OCI-LY7 (cell line): ENCODE measurements around the gene ANKS1B. TPM values are rescaled to one million over a fixed set of nuclear protein-coding genes. Genes with fewer than 3 reads are reported as not detected.

ENCODE experiments used
- BruUV-seq: library from RNA; stranded (reverse); fragments of 400-500 nt; replicated peaks from 2 replicates; lab custom pipeline; 2021; lab: Mats Ljungman, UMichigan
- CTCF ChIA-PET: fragments of 300-600 bp; sonication (Branson Sonifier 250); formaldehyde crosslinking; loops from one replicate; lab custom pipeline; 2022; ENCODE audit warnings: antibody characterized with exemption; ENCODE audit not compliant: unreplicated experiment; lab: Charles Lee
- POLR2A ChIA-PET: fragments of 300-600 bp; sonication (Branson Sonifier 250); formaldehyde crosslinking; loops from one replicate; lab custom pipeline; 2022; ENCODE audit warnings: antibody characterized with exemption; lab: Charles Lee
- DNase-seq: peaks from one replicate; pipeline ENCODE4 v3.0.0-alpha.2; 2015; ENCODE audit warnings: low spot score
- H2AFZ ChIP-seq: fragments of 200-600 bp; sonication (generic), shearing (Covaris generic); 2 replicates; pipeline ENCODE4 v1.6.1; 2014; ENCODE audit warnings: mild to moderate bottlenecking, antibody characterized with exemption, low read length, moderate library complexity
- H3K27ac ChIP-seq: fragments of 200-600 bp; sonication (generic); 2 replicates; pipeline ENCODE4 v1.5.1; 2014; ENCODE audit warnings: mixed run types, low read depth, mild to moderate bottlenecking, moderate library complexity, low read length, inconsistent platforms; ENCODE audit not compliant: poor library complexity, severe bottlenecking
- H3K36me3 ChIP-seq: fragments of 200-600 bp; sonication (generic); 2 replicates; pipeline ENCODE4 v1.6.1; 2014; ENCODE audit warnings: mild to moderate bottlenecking, antibody characterized with exemption, low read length, moderate library complexity, mixed read lengths; ENCODE audit not compliant: insufficient read depth
- H3K4me1 ChIP-seq: fragments of 200-600 bp; sonication (generic); 2 replicates; pipeline ENCODE4 v1.5.1; 2014; ENCODE audit warnings: mild to moderate bottlenecking, low read length; ENCODE audit not compliant: insufficient read depth, poor library complexity, severe bottlenecking
- H3K4me2 ChIP-seq: fragments of 200-600 bp; sonication (generic); 2 replicates; pipeline ENCODE4 v1.6.1; 2014; ENCODE audit warnings: mild to moderate bottlenecking, low read length
- H3K4me3 ChIP-seq: fragments of 200-600 bp; sonication (generic); 2 replicates; pipeline ENCODE4 v1.5.1; 2014; ENCODE audit warnings: mild to moderate bottlenecking, low read depth, low read length; ENCODE audit not compliant: poor library complexity, severe bottlenecking
- H3K79me2 ChIP-seq: fragments of 200-600 bp; sonication (generic); 2 replicates; pipeline ENCODE4 v1.6.1; 2016; ENCODE audit warnings: low read depth, mild to moderate bottlenecking, low read length, moderate library complexity, mixed read lengths; ENCODE audit not compliant: insufficient read depth
- H3K9me2 ChIP-seq: fragments of 200-600 bp; sonication (generic); 2 replicates; pipeline ENCODE4 v1.6.1; 2016; ENCODE audit warnings: mild to moderate bottlenecking, low read length, mixed read lengths; ENCODE audit not compliant: insufficient read depth
- H3K9me3 ChIP-seq: fragments of 200-600 bp; sonication (generic); 2 replicates; pipeline ENCODE4 v1.6.1; 2014; ENCODE audit warnings: mild to moderate bottlenecking, mixed run types, low read length, mixed read lengths
- H4K20me1 ChIP-seq: fragments of 200-600 bp; sonication (generic); 2 replicates; pipeline ENCODE4 v1.6.1; 2014; ENCODE audit warnings: mild to moderate bottlenecking, antibody characterized with exemption, low read length, moderate library complexity, mixed read lengths; ENCODE audit not compliant: insufficient read depth
- CTCF ChIP-seq: fragments of 200-600 bp; sonication (generic); conservative IDR thresholded peaks from 2 replicates; pipeline ENCODE4 v1.5.1; 2014; ENCODE audit warnings: mild to moderate bottlenecking, antibody characterized with exemption, low read length, moderate library complexity, mixed read lengths
- EZH2phosphoT487 ChIP-seq: fragments of 200-600 bp; sonication (generic); IDR thresholded peaks from 2 replicates; pipeline ENCODE4 v1.6.1; 2018; ENCODE audit warnings: low read depth, borderline replicate concordance, mild to moderate bottlenecking, mixed run types, antibody characterized with exemption, low read length, moderate library complexity, mixed read lengths
- intact Hi-C: fragments of 100-400 bp; cut with micrococcal nuclease; formaldehyde crosslinking; loops from one replicate; pipeline ENCODE4 v1.10.0; 2022; ENCODE audit not compliant: unreplicated experiment
- total RNA-seq, 2 experiments: library from RNA; depleted of rRNA in 1 of 2; stranded (reverse); fragments of >200 nt in 1 of 2; shearing (Covaris generic) in 1 of 2; gene quantifications; 2 replicates each; pipeline ENCODE4 v1.2.3, GENCODE V29; 2014 to 2022

ANKS1B gene
- total RNA-seq, 2 experiments from 2014 or later, result 2.9 to 6.0 TPM

GRCh38 chr12:98796745-98797144 lies 1188.0 kb downstream of the ANKS1B start:
- H3K4me1 ChIP-seq, result no peaks in the 10 kb centered on the region
- no peaks in the 10 kb centered on the region for H4K20me1 ChIP-seq
- intact Hi-C loops, result no loop called here
- no peak overlapping the region for H3K4me3 ChIP-seq
- H3K27ac ChIP-seq, result no peak overlapping the region
- no peak for DNase-seq
- H3K79me2 ChIP-seq, result no peaks in the 10 kb centered on the region
- H3K9me2 ChIP-seq, result no peaks in the 10 kb centered on the region
- ChIA-PET POLR2A (no interaction called here), CTCF (no interaction called here)
- no TSS peak for BruUV-seq
- no peak overlapping the region for H3K4me2 ChIP-seq
- H3K9me3 ChIP-seq, result no peaks in the 10 kb centered on the region
- H2AFZ ChIP-seq, result no peak overlapping the region
- no peaks in the 10 kb centered on the region for H3K36me3 ChIP-seq
- TF ChIP-seq CTCF, result no peak

DNA sequence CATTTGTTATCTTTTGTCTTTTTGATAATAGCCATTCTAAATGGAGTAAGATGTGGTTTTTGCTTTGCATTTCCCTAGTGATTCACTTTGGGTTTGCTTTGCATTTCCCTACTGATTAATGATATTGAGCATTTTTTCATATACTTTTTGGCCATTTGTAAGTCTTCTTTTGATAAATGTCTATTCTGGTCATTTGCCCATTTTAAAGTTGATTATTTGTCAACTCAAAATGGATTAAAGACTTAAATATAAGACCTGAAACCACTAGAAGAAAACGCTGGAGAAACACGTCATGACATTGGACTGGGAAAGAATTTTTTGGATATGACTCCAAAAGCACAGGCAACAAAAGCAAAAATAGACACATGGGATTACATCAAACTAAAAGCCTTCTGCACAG lies 1191.6 kb downstream of the ANKS1B start:
- Histone ChIP-seq H3K79me2 (no peaks in the 10 kb centered on the region), H3K4me1 (no peaks in the 10 kb centered on the region), H3K9me2 (no peaks in the 10 kb centered on the region), H4K20me1 (no peaks in the 10 kb centered on the region), H3K27ac (no peak overlapping the region), H3K36me3 (no peaks in the 10 kb centered on the region), H3K9me3 (no peaks in the 10 kb centered on the region), H3K4me3 (no peak overlapping the region), H2AFZ (no peak overlapping the region), H3K4me2 (no peak overlapping the region)
- POLR2A ChIA-PET, result no interaction called here
- no peak for DNase-seq
- BruUV-seq, result no TSS peak
- intact Hi-C loops, result no loop called here
- CTCF ChIA-PET, result no interaction called here
- TF ChIP-seq EZH2phosphoT487, result no peak
- no peak for TF ChIP-seq CTCF

GRCh38 chr12:98791406-98791805 lies 1193.3 kb downstream of the ANKS1B start:
- Histone ChIP-seq H3K4me2 (no peak overlapping the region), H3K4me3 (no peak overlapping the region), H3K27ac (no peak overlapping the region), H4K20me1 (no peaks in the 10 kb centered on the region), H3K4me1 (no peaks in the 10 kb centered on the region), H3K79me2 (no peaks in the 10 kb centered on the region), H3K9me3 (no peaks in the 10 kb centered on the region), H2AFZ (no peak overlapping the region), H3K36me3 (no peaks in the 10 kb centered on the region), H3K9me2 (no peaks in the 10 kb centered on the region)
- ChIA-PET CTCF (no interaction called here), POLR2A (interaction anchor here (0.6 to 0.8 kb wide), 2 partner anchors 15 to 68 kb away, joined by 3 read pairs; no protein-coding TSS in a partner anchor)
- no peak for DNase-seq
- intact Hi-C loops, result no loop called here
- TF ChIP-seq EZH2phosphoT487, result no peak
- TF ChIP-seq CTCF, result no peak
- BruUV-seq, result no TSS peak
